HepG2 (cell line): ENCODE measurements around the gene HRNR. TPM values are rescaled to one million over a fixed set of nuclear protein-coding genes. Genes with fewer than 3 reads are reported as not detected.

Source experiments
- ATAC-seq: fragments of 200-7000 bp; cut with Tn5 transposase; 3 replicates; pipeline ENCODE4 v1.9.1; 2020; ENCODE audit warnings: mild to moderate bottlenecking, moderate library complexity
- BruUV-seq: library from RNA; stranded (reverse); fragments of 400-500 nt; replicated peaks from 2 replicates; lab custom pipeline; 2021; lab: Mats Ljungman, UMichigan
- CTCF ChIA-PET: fragments of 300-600 bp; formaldehyde crosslinking; extraction: SDS; loops from one replicate; lab custom pipeline; 2021; ENCODE audit warnings: low total read pairs, inconsistent platforms, low intra/inter-chr PET ratio; lab: Yijun Ruan, JAX
- POLR2A ChIA-PET: fragments of 350-600 bp; sonication (Branson Sonifier 250); formaldehyde crosslinking; loops from one replicate; lab custom pipeline; 2020; ENCODE audit warnings: antibody characterized with exemption, inconsistent platforms; lab: Yijun Ruan, JAX
- DNase-seq: peaks from one replicate; pipeline ENCODE4 v3.0.0-alpha.2; 2015; ENCODE audit warnings: low spot score
- FAIRE-seq: peaks from 3 replicates; lab custom pipeline; 2011; peaks lifted over from hg19 to GRCh38; lab: Jason Lieb, UNC
- H2AFZ ChIP-seq: one replicate; pipeline ENCODE4 v1.6.1; 2011; ENCODE audit warnings: low read length, inconsistent platforms
- H3K27ac ChIP-seq: fragments of 300-600 bp; 3 replicates; pipeline ENCODE4 v1.8.0; 2011; ENCODE audit warnings: mixed run types, mild to moderate bottlenecking, mixed read lengths, low read length, inconsistent platforms; ENCODE audit not compliant: insufficient read depth; ENCODE audit errors: extremely low read length
- H3K27me3 ChIP-seq, 2 experiments: fragments of 200-600 bp in 1 of 2; 2 replicates in 1 of 2; 3 replicates in 1 of 2; pipeline versions ENCODE4 v1.6.0 to v1.8.0; 2011; ENCODE audit warnings: low read length in 2 of 2, mild to moderate bottlenecking in 2 of 2, moderate library complexity in 2 of 2, inconsistent platforms in 1 of 2; ENCODE audit not compliant: insufficient read depth in 2 of 2, control insufficient read depth in 1 of 2
- H3K36me3 ChIP-seq, 2 experiments: fragments of 200-600 bp in 1 of 2; replicated peaks in 1 of 2; 2 replicates in 1 of 2; 3 replicates in 1 of 2; pipeline versions ENCODE4 v1.5.1 to v1.8.0; 2011; ENCODE audit warnings: low read length in 2 of 2, inconsistent platforms in 1 of 2; ENCODE audit not compliant: insufficient read depth in 2 of 2, control insufficient read depth in 1 of 2
- H3K4me1 ChIP-seq: 2 replicates; pipeline ENCODE4 v1.5.1; 2012; ENCODE audit warnings: low read length, inconsistent platforms; ENCODE audit not compliant: insufficient read depth
- H3K4me2 ChIP-seq: 2 replicates; pipeline ENCODE4 v1.6.0; 2011; ENCODE audit warnings: low read depth, low read length, inconsistent platforms
- H3K4me3 ChIP-seq, 3 experiments: fragments of 200-600 bp in 1 of 3; sonication (generic), shearing (Covaris generic) in 1 of 3; replicated peaks in 1 of 3; 2 replicates each; pipeline ENCODE4 v1.5.1; 2011 to 2016; ENCODE audit warnings: low read length in 3 of 3, inconsistent platforms in 2 of 3, low read depth in 2 of 3, mild to moderate bottlenecking in 2 of 3, control low read depth in 1 of 3, mixed read lengths in 1 of 3; ENCODE audit not compliant: insufficient read depth in 1 of 3
- H3K79me2 ChIP-seq: one replicate; pipeline ENCODE4 v1.6.1; 2011; ENCODE audit warnings: low read length, inconsistent platforms; ENCODE audit not compliant: insufficient read depth
- H3K9ac ChIP-seq: 2 replicates; pipeline ENCODE4 v1.6.0; 2011; ENCODE audit warnings: mild to moderate bottlenecking, low read depth, low read length, inconsistent platforms; ENCODE audit not compliant: insufficient read depth
- H3K9me3 ChIP-seq: 2 replicates; pipeline ENCODE4 v1.5.1; 2012; ENCODE audit warnings: mild to moderate bottlenecking, low read length
- H4K20me1 ChIP-seq: 2 replicates; pipeline ENCODE4 v1.6.0; 2011; ENCODE audit warnings: inconsistent platforms, mild to moderate bottlenecking, low read length, moderate library complexity; ENCODE audit not compliant: insufficient read depth
- ATM ChIP-seq: fragments of 450-650 bp; IDR thresholded peaks from 2 replicates; pipeline ENCODE4 v1.7.1; 2017; ENCODE audit warnings: mild to moderate bottlenecking, borderline replicate concordance
- DNMT3B ChIP-seq: conservative IDR thresholded peaks from 2 replicates; pipeline ENCODE4 v1.6.1; 2016; ENCODE audit warnings: missing biosample characterization, control low read depth
- NFE2L2 ChIP-seq: fragments of 150-350 bp; IDR thresholded peaks from 2 replicates; pipeline ENCODE4 v1.6.1; 2014; ENCODE audit warnings: low read length
- PBX2 ChIP-seq: IDR thresholded peaks from 2 replicates; pipeline ENCODE4 v1.6.1; 2016; ENCODE audit warnings: control low read depth
- PHF20 ChIP-seq: sonication (generic); formaldehyde crosslinking; IDR thresholded peaks from 2 replicates; pipeline ENCODE4 v1.5.0; 2020; ENCODE audit warnings: mild to moderate bottlenecking, missing genetic modification reagents
- RBAK ChIP-seq: sonication (generic); formaldehyde crosslinking; IDR thresholded peaks from 2 replicates; pipeline ENCODE4 v1.5.1; 2020; ENCODE audit warnings: mild to moderate bottlenecking, missing genetic modification reagents
- TSC22D2 ChIP-seq: sonication (generic); formaldehyde crosslinking; IDR thresholded peaks from 2 replicates; pipeline ENCODE4 v1.5.1; 2020; ENCODE audit warnings: missing genetic modification reagents, mild to moderate bottlenecking, borderline replicate concordance
- XRCC5 ChIP-seq: fragments of 200-400 bp; formaldehyde crosslinking; optimal IDR thresholded peaks from 2 replicates; pipeline ENCODE3; 2017; ENCODE audit warnings: mild to moderate bottlenecking, low read length
- ZFP1 ChIP-seq: IDR thresholded peaks from 2 replicates; pipeline ENCODE4 v1.6.1; 2016
- ZNF121 ChIP-seq: sonication (generic); formaldehyde crosslinking; IDR thresholded peaks from 2 replicates; pipeline ENCODE4 v1.5.0; 2020; ENCODE audit warnings: mild to moderate bottlenecking, missing genetic modification reagents
- ZNF136 ChIP-seq: sonication (generic); formaldehyde crosslinking; IDR thresholded peaks from 2 replicates; pipeline ENCODE4 v1.8.1; 2022; ENCODE audit warnings: low read depth, mild to moderate bottlenecking, moderate library complexity, missing genetic modification reagents
- ZNF557 ChIP-seq: sonication (generic); formaldehyde crosslinking; IDR thresholded peaks from 2 replicates; pipeline ENCODE4 v1.4.0; 2020; ENCODE audit warnings: missing genetic modification reagents
- ZNF652 ChIP-seq: IDR thresholded peaks from 2 replicates; pipeline ENCODE4 v1.6.1; 2016; ENCODE audit warnings: low read depth, borderline replicate concordance
- in situ Hi-C: cut with HindIII; loops from 2 replicates; pipeline ENCODE4 v1.10.0; 2017; ENCODE audit warnings: low pct_unique_long_range_greater_than_20kb; ENCODE audit not compliant: extremely low pct_ligation_motif_present
- intact Hi-C: fragments of 100-400 bp; cut with micrococcal nuclease; formaldehyde crosslinking; loops from one replicate; pipeline ENCODE4 v1.10.0; 2022; ENCODE audit not compliant: unreplicated experiment
- polyA plus RNA-seq, 8 experiments: library from polyadenylated mRNA; depleted of rRNA in 3 of 8; stranded (reverse) in 7 of 8; unstranded in 1 of 8; fragments of >200 nt; fragmentation: Illumina TruSeq in 4 of 8; extraction: Trizol in 4 of 8; gene quantifications; 2 replicates each; pipeline versions ENCODE4 v1.2.1 to v1.2.3, GENCODE V29; 2011 to 2016; ENCODE audit warnings: low read depth in 4 of 8, missing spikeins in 1 of 8, mixed read lengths in 1 of 8; ENCODE audit not compliant: insufficient read depth in 1 of 8
- total RNA-seq, 5 experiments: library from RNA; depleted of rRNA; stranded (reverse); fragments of >200 nt; fragmentation: Illumina TruSeq; extraction: Trizol; gene quantifications; 2 replicates each; pipeline ENCODE4 v1.2.3, GENCODE V29; 2016; ENCODE audit warnings: low read depth in 1 of 5

Gene HRNR
- total and polyA plus RNA-seq, 2 of the 13 experiments (the other 11 are each of a cell fraction or from before 2014, with no cell fraction given), result not detected

- H3K9me3 ChIP-seq, result no peaks in the 10 kb centered on the region
- H3K4me2 ChIP-seq, result no peak overlapping the region
- H3K4me1 ChIP-seq, result no peaks in the 10 kb centered on the region
- H3K79me2 ChIP-seq, result no peaks in the 10 kb centered on the region
- no peaks in the 10 kb centered on the region for H3K27me3 ChIP-seq
- no peak overlapping the region for H3K4me3 ChIP-seq
- H2AFZ ChIP-seq, result no peak overlapping the region
- no peak for DNase-seq
- H3K9ac ChIP-seq, result no peak overlapping the region
- H3K27ac ChIP-seq, result no peak overlapping the region
- intact Hi-C loops (no loop called here), in situ Hi-C loops (no loop called here)
- ChIA-PET POLR2A (no interaction called here), CTCF (no interaction called here)
- no peaks in the 10 kb centered on the region for H4K20me1 ChIP-seq
- no peak for ATAC-seq
- H3K36me3 ChIP-seq, result no peaks in the 10 kb centered on the region
- TF ChIP-seq ATM (no peak), RBAK (CRISPR knock-in tag) (no peak), PBX2 (CRISPR knock-in tag) (no peak), TSC22D2 (CRISPR knock-in tag) (no peak), ZNF652 (CRISPR knock-in tag) (no peak), ZFP1 (CRISPR knock-in tag) (no peak), ZNF121 (CRISPR knock-in tag) (no peak), PHF20 (CRISPR knock-in tag) (no peak), ZNF136 (no peak), ZNF557 (CRISPR knock-in tag) (no peak), NFE2L2 (no peak), DNMT3B (CRISPR knock-in tag) (no peak), XRCC5 (no peak)
- BruUV-seq, result no TSS peak
- no peak for FAIRE-seq
These were observed 26.5 kb downstream of the HRNR start for GRCh38 chr1:152197361-152197941.
